ENCODE measurements around the gene NCAM2. TPM values are rescaled to one million over a fixed set of nuclear protein-coding genes. Genes with fewer than 3 reads are reported as not detected.

Gene NCAM2
- total and polyA plus RNA-seq, 7 donors = 0.14 to 2.4 (median 0.62) TPM

- TF ChIP-seq CTCF (IDR thresholded peaks at IDR 0.05) = no peak
Observed at GRCh38 chr21:21001591-21002100, 3.4 kb downstream of the NCAM2 start.

DNA sequence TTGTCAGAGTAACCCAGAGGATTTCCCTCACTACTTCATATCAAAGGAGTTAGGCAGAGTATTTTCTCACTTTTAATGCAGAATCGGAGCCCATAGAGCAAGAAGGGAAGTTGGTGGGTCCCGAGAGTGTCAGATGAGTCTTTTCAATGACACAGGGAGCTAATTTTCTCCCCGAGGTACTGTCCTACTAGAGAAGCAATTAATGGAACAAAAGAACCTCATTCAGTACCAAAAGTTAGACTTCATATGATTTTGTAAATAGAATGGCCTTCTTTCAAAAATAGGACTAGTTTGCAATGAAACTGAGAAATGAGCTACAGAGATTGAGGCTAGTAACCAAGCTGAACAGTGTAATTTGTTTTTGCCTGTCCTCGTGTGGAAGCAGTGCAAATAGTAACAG, 3.9 kb downstream of the NCAM2 start:
- intact Hi-C loops (cut with DNase I) = no loop called here
- H3K27ac ChIP-seq = no peak overlapping the region
- 46 to 61% (median 53%) methylated on average over 4 of the region's 4 CpGs for WGBS, 3 donors

More at GRCh38 chr21:21001591-21002100, 3.4 kb downstream of the NCAM2 start:
- 71 to 79% (median 76%) methylated on average over 6 of the region's 6 CpGs for WGBS, 3 donors
- Histone ChIP-seq H3K4me1 (no peaks in the 10 kb centered on the region), H3K27me3 (ENCODE audit: insufficient read depth in 3 of 3, low read length in 2 of 3) (peaks cover 0 to 19% (median 9%) of the 10 kb centered on the region in 3 donors), H3K36me3 (ENCODE audit: insufficient read depth in 1 of 2, low read depth in 1 of 2) (no peaks in the 10 kb centered on the region), H3K9me3 (no peaks in the 10 kb centered on the region), H3K4me3 (no peak overlapping the region), H3K27ac (no peak overlapping the region)
- no peak for DNase-seq
- intact Hi-C loops (cut with DNase I) = no loop called here
- no peak for ATAC-seq

GRCh38 chr21:21003701-21004100, 5.5 kb downstream of the NCAM2 start:
- no peak overlapping the region for H3K4me3 ChIP-seq
- no peaks in the 10 kb centered on the region for H3K36me3 ChIP-seq (ENCODE audit: insufficient read depth in 1 of 2, low read depth in 1 of 2)
- H3K27me3 ChIP-seq (ENCODE audit: insufficient read depth in 3 of 3, low read length in 2 of 3) = peaks cover 0 to 4% (median 0%) of the 10 kb centered on the region in 3 donors
- no peaks in the 10 kb centered on the region for H3K9me3 ChIP-seq
- peak; percentile 12 for TF ChIP-seq CTCF (IDR thresholded peaks at IDR 0.05)
- WGBS, 3 donors = 68 to 76% (median 71%) methylated on average over 4 of the region's 4 CpGs
- DNase-seq (no peak), ATAC-seq (no peak)
- no peaks in the 10 kb centered on the region for H3K4me1 ChIP-seq
- H3K27ac ChIP-seq = no peak overlapping the region
- intact Hi-C loops (cut with DNase I) = no loop called here

More for the DNA sequence above, 3.9 kb downstream of the NCAM2 start:
- no peak for TF ChIP-seq CTCF (IDR thresholded peaks at IDR 0.05)
- peaks cover 0 to 14% (median 6%) of the 10 kb centered on the region in 3 donors for H3K27me3 ChIP-seq (ENCODE audit: insufficient read depth in 3 of 3, low read length in 2 of 3)
- ATAC-seq (no peak), DNase-seq (no peak)
- H3K4me1 ChIP-seq = no peaks in the 10 kb centered on the region
- no peaks in the 10 kb centered on the region for H3K9me3 ChIP-seq
- H3K36me3 ChIP-seq (ENCODE audit: insufficient read depth in 1 of 2, low read depth in 1 of 2) = no peaks in the 10 kb centered on the region
- no peak overlapping the region for H3K4me3 ChIP-seq

DNA sequence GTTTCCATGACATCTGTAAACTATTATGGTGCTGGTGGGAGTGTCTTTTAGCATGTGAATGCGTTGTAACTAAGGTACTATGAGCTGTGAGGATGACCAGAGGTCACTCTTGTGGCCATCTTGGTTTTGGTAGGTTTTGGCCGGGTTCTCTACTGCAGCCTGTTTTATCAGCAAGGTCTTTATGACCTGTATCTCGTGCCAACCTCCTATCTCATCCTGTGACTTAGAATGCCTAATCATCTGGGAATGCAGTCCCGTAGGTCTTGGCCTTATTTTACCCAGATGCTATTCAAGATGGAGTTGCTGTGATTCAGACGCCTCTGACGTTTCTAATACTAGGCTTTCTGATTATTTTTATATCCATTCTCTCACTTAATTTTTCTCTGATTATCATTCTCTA, 9.4 kb downstream of the NCAM2 start:
- DNase-seq (no peak), ATAC-seq (no peak)
- H3K27ac ChIP-seq = no peak overlapping the region
- H3K4me1 ChIP-seq = no peaks in the 10 kb centered on the region
- H3K9me3 ChIP-seq = no peaks in the 10 kb centered on the region
- 68 to 86% (median 76%) methylated on average over 6 of the region's 6 CpGs for WGBS, 3 donors
- TF ChIP-seq CTCF (IDR thresholded peaks at IDR 0.05) = no peak
- H3K4me3 ChIP-seq = no peak overlapping the region
- peaks cover 0 to 3% (median 0%) of the 10 kb centered on the region in 3 donors for H3K27me3 ChIP-seq (ENCODE audit: insufficient read depth in 3 of 3, low read length in 2 of 3)
- intact Hi-C loops (cut with DNase I) = no loop called here
- no peaks in the 10 kb centered on the region for H3K36me3 ChIP-seq (ENCODE audit: insufficient read depth in 1 of 2, low read depth in 1 of 2)

DNA sequence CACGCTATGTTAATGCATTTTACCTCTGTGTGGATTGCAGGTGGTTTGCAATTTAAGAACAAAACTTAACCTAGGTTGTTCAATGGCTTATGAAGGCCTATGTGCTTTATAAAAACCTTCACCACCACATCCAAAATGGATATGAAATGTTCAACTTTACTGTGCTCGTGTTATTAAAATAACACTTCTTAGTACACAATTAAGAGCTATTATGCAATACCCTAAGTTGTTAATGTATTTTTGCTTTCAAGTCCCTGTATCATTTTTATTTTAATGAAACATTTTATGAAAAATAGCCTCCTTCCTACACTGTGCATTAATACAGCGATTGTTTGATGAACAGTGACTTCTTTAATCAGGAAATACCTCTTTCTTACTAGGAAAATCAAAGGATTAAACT, 12.0 kb downstream of the NCAM2 start:
- peaks cover 0 to 3% (median 0%) of the 10 kb centered on the region in 3 donors for H3K27me3 ChIP-seq (ENCODE audit: insufficient read depth in 3 of 3, low read length in 2 of 3)
- H3K36me3 ChIP-seq (ENCODE audit: insufficient read depth in 1 of 2, low read depth in 1 of 2) = no peaks in the 10 kb centered on the region
- DNase-seq (no peak), ATAC-seq (no peak)
- intact Hi-C loops (cut with DNase I) = no loop called here
- 75 to 76% (median 75%) methylated on average over 3 of the region's 3 CpGs for WGBS, 3 donors
- no peaks in the 10 kb centered on the region for H3K9me3 ChIP-seq
- H3K27ac ChIP-seq = no peak overlapping the region
- H3K4me3 ChIP-seq = no peak overlapping the region
- no peaks in the 10 kb centered on the region for H3K4me1 ChIP-seq
- TF ChIP-seq CTCF (IDR thresholded peaks at IDR 0.05) = no peak
